Kidney (tissue), 14 donors: ENCODE measurements around the gene CD40. TPM values are rescaled to one million over a fixed set of nuclear protein-coding genes. Genes with fewer than 3 reads are reported as not detected.
A peak's percentile ranks its signal among the peaks of the same experiment; 100 is the strongest.

Experiments used
- DNase-seq, 5 donors: peaks; one replicate each; pipeline ENCODE4 v3.0.0-alpha.2; 2013 to 2020
- FAIRE-seq: peaks from 2 replicates; lab custom pipeline; 2012; peaks lifted over from hg19 to GRCh38; lab: Jason Lieb, UNC
- H3K27ac ChIP-seq, 2 donors: one replicate each; pipeline ENCODE4 v1.7.0; 2013; ENCODE audit warnings: low read depth in 2 of 2, low read length in 2 of 2, inconsistent platforms in 1 of 2
- H3K27me3 ChIP-seq: one replicate; pipeline ENCODE4 v1.7.1; 2013; ENCODE audit warnings: low read length, inconsistent platforms; ENCODE audit not compliant: control insufficient read depth, insufficient read depth
- H3K36me3 ChIP-seq, 3 donors: one replicate each; pipeline versions ENCODE4 v1.7.0 to v1.7.1; 2013; ENCODE audit warnings: low read length in 3 of 3, control low read depth in 1 of 3, inconsistent platforms in 1 of 3; ENCODE audit not compliant: insufficient read depth in 3 of 3, control insufficient read depth in 2 of 3
- H3K4me1 ChIP-seq, 3 donors: one replicate each; pipeline versions ENCODE4 v1.7.0 to v1.7.1; 2013; ENCODE audit warnings: low read length in 3 of 3, inconsistent platforms in 1 of 3, low read depth in 1 of 3; ENCODE audit not compliant: control insufficient read depth in 2 of 3, insufficient read depth in 2 of 3
- H3K4me3 ChIP-seq, 3 donors: one replicate each; pipeline versions ENCODE4 v1.7.0 to v1.8.1; 2013; ENCODE audit warnings: low read length in 3 of 3, control low read depth in 1 of 3, inconsistent platforms in 1 of 3
- H3K9ac ChIP-seq, 3 donors: one replicate each; pipeline versions ENCODE4 v1.7.0 to v1.7.1; 2013; ENCODE audit warnings: low read length in 3 of 3, control low read depth in 1 of 3, inconsistent platforms in 1 of 3
- H3K9me3 ChIP-seq, 3 donors: one replicate each; pipeline versions ENCODE4 v1.7.0 to v1.7.1; 2013; ENCODE audit warnings: low read length in 3 of 3, control low read depth in 1 of 3, inconsistent platforms in 1 of 3; ENCODE audit not compliant: control insufficient read depth in 2 of 3, insufficient read depth in 1 of 3
- intact Hi-C: fragments of 100-400 bp; cut with DNase I; formaldehyde crosslinking; loops from one replicate; pipeline ENCODE4 v1.11.1; 2022
- polyA plus RNA-seq: library from polyadenylated mRNA; stranded (reverse); fragments of 350-450 nt; fragmentation: Illumina TruSeq; extraction: RNeasy Lipid Tissue Mini Kit (QIAGEN cat#74804); gene quantifications from one replicate; pipeline ENCODE4 v1.2.3, GENCODE V29; 2014; ENCODE audit warnings: low read depth, low replicate concordance; ENCODE audit not compliant: insufficient read depth
- total RNA-seq: library from RNA; stranded (reverse); fragmentation: NEBNext Ultra II Directional; extraction: Animal tissue kit (Norgen Biotek cat#: 25700); gene quantifications from one replicate; pipeline ENCODE4 v1.2.1, GENCODE V29; 2021
- TF ChIP-seq, protein P1 (sequence below): IDR thresholded peaks from 3 replicates; pipeline ENCODE4 v1.5.1; 2012; ENCODE audit warnings: mild to moderate bottlenecking, moderate library complexity, borderline replicate concordance; ENCODE audit not compliant: insufficient read depth; ENCODE audit errors: extremely low read depth
- donor health status: control.
- donor health status: control.
- donor health status: control.
- donor health status: control.
- donor health status: control.
- donor health status: DM: yes; HTN: yes; CAD: no.
- donor health status: Normal renal cell carcinoma (clear cell type).

CD40 gene
- total and polyA plus RNA-seq, 2 donors from 2014 or later = 15.7 to 25.2 TPM

DNA sequence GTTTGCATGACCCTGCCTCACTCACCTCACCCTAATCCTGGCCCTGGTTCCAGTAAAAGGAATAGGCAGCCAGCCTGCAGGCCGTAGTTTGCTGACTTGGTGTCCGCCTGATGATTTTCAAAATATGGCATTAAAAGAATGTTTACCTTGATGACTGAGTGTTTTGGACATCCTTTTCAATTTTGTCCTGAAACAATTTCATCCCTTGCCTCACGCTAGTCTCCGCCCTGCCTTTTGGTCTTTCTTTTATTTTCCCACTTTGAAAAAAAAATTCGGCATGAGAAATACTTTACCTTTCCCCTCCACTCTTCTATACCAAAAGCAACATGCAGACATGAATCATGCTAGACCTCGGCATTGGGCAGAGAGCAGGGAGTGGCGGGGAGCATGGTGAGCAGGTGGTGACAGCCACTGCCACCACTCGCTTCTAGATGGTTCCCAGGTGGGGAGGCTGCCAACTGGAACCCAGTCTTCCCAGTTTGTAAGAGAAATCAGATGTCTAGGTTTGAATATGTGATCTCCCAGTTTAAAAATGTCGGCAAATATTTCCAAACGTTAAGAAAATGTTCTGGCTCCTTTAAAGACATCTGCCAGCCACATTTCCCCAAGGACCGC is 9.4 kb downstream of the CD40 start:
- DNase-seq (peak in 1 of 5 donors; percentile 39), FAIRE-seq (no peak)
- Histone ChIP-seq H3K4me3 (no peak overlapping the region), H3K27ac (no peak overlapping the region), H3K4me1 (no peaks in the 10 kb centered on the region), H3K9me3 (no peaks in the 10 kb centered on the region), H3K36me3 (no peaks in the 10 kb centered on the region), H3K27me3 (no peaks in the 10 kb centered on the region), H3K9ac (no peak overlapping the region)
- intact Hi-C loops = no loop called here
- TF ChIP-seq, protein P1, sequence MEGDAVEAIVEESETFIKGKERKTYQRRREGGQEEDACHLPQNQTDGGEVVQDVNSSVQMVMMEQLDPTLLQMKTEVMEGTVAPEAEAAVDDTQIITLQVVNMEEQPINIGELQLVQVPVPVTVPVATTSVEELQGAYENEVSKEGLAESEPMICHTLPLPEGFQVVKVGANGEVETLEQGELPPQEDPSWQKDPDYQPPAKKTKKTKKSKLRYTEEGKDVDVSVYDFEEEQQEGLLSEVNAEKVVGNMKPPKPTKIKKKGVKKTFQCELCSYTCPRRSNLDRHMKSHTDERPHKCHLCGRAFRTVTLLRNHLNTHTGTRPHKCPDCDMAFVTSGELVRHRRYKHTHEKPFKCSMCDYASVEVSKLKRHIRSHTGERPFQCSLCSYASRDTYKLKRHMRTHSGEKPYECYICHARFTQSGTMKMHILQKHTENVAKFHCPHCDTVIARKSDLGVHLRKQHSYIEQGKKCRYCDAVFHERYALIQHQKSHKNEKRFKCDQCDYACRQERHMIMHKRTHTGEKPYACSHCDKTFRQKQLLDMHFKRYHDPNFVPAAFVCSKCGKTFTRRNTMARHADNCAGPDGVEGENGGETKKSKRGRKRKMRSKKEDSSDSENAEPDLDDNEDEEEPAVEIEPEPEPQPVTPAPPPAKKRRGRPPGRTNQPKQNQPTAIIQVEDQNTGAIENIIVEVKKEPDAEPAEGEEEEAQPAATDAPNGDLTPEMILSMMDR = no peak

DNA sequence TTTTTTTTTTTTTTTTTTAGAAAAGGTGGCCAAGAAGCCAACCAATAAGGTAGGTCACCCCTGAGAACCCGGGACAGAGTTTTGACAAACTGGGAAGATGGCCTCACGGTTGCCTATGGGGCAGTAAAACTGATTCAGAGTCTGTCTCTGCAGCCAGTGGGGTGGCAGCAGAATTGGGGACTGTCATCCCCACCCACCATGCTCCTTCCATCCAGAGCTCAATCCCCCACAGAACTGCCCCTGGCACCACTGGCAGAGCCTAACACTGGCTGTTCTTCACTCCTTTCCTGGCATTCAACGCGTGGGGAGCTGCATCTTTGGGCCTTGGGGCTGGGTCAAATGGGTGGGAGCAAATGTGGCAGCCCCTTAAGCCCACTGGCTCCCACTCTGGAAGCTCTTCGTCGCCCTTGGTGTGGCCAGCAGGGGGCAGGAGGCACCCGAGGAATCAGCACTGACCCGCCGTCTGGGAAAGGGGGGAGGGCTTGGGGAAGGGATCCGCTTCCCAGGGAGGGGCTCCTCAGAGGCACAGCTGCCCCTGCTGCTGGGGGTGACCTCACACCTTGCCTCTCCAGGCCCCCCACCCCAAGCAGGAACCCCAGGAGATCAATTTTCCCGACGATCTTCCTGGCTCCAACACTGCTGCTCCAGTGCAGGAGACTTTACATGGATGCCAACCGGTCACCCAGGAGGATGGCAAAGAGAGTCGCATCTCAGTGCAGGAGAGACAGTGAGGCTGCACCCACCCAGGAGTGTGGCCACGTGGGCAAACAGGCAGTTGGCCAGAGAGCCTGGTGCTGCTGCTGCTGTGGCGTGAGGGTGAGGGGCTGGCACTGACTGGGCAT is 10.4 kb downstream of the CD40 start:
- no peak overlapping the region for H3K4me3 ChIP-seq
- no peak overlapping the region for H3K9ac ChIP-seq
- TF ChIP-seq, protein P1 = peak; percentile 26
- no peaks in the 10 kb centered on the region for H3K9me3 ChIP-seq
- peaks cover 0 to 3% (median 0%) of the 10 kb centered on the region in 3 donors for H3K4me1 ChIP-seq
- FAIRE-seq (no peak), DNase-seq (peak; percentile 12 to 75 (median 49))
- peaks cover 2% of the 10 kb centered on the region for H3K27me3 ChIP-seq
- no peak overlapping the region for H3K27ac ChIP-seq
- H3K36me3 ChIP-seq = no peaks in the 10 kb centered on the region
- intact Hi-C loops = no loop called here

DNA sequence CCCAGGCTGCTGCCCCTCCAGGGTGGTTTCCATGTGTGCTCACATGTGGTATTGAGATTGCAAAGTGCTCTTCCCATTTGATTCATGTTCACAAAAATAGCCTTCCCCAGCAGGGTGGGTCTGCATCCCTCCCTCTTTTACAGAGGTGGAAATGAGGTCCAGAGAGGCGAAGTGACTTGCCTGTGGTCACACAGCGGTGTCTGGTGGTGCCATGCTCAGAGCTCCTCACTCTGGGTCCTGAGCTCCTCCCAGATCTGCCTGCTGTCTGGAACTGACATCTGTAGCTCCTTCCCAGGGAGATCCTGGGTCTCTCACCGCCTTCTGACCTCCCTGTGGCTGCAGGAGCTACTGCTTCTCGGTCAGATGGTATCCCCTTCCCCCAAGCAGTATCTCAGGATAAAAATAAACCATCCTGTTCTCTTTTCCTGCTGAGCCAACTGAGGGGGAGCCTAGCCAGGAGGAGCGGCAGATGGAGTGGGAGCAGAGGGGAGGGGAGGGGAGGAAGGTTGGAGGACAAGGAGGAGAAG is 11.9 kb downstream of the CD40 start:
- FAIRE-seq (no peak), DNase-seq (peak in 1 of 5 donors; percentile 18)
- no peak overlapping the region for H3K27ac ChIP-seq
- H3K4me3 ChIP-seq = no peak overlapping the region
- H3K9me3 ChIP-seq = no peaks in the 10 kb centered on the region
- TF ChIP-seq, protein P1 = no peak
- intact Hi-C loops = no loop called here
- H3K27me3 ChIP-seq = peaks cover 2% of the 10 kb centered on the region
- H3K36me3 ChIP-seq = no peaks in the 10 kb centered on the region
- H3K9ac ChIP-seq = no peak overlapping the region
- H3K4me1 ChIP-seq = peaks cover 0 to 3% (median 0%) of the 10 kb centered on the region in 3 donors
